NCI-H2029 treated with DMSO at 0.1 percent for 48 hours (cell line): ENCODE data around the gene ST3GAL4.
"Not testable (repeated sequence)": the region's sequence is repeated elsewhere in the genome, so short reads cannot be mapped to it uniquely, and the experiment has no call there.

ENCODE experiments used
- DNase-seq: peaks from one replicate; lab custom pipeline; 2025; lab: John Stamatoyannopoulos, UW

Gene ST3GAL4

DNA sequence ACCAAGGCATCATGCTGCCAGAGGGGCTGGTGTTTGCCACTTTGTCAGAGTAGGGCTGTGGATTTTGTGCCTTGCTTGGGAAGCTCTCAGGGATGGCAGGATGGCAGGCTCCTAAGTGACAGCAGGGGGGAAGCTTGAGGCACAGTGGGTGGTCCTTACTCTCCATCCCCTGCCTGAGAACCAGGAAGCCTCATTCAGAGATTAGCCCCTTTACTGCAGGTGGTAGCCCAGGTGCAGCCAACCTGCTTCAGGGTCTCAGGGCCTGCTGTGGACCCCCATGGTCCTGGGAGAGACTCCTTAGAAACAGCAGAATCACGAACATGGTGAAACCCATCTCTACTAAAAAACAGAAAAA, 8.9 kb upstream of the ST3GAL4 start:
- DNase-seq, result no peak

DNA sequence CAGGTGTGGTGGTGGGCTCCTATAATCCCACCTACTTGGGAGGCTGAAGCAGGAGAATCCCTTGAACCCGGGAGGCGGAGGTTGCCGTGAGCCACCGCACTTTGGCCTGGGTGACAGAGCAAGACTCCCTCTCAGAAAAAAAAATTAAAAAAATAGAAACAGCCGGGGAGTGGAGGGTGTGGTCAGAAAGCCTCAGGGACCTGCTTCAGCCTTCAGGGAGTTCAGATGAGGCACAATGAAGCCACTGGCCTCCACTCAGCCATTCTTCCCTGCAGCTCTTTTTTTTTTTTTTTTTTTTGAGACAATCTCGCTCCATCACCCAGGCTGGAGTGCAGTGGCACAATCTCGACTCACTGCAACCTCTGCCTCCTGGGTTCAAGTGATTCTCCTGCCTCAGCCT, 8.5 kb upstream of the ST3GAL4 start:
- DNase-seq, result not testable (repeated sequence)

DNA sequence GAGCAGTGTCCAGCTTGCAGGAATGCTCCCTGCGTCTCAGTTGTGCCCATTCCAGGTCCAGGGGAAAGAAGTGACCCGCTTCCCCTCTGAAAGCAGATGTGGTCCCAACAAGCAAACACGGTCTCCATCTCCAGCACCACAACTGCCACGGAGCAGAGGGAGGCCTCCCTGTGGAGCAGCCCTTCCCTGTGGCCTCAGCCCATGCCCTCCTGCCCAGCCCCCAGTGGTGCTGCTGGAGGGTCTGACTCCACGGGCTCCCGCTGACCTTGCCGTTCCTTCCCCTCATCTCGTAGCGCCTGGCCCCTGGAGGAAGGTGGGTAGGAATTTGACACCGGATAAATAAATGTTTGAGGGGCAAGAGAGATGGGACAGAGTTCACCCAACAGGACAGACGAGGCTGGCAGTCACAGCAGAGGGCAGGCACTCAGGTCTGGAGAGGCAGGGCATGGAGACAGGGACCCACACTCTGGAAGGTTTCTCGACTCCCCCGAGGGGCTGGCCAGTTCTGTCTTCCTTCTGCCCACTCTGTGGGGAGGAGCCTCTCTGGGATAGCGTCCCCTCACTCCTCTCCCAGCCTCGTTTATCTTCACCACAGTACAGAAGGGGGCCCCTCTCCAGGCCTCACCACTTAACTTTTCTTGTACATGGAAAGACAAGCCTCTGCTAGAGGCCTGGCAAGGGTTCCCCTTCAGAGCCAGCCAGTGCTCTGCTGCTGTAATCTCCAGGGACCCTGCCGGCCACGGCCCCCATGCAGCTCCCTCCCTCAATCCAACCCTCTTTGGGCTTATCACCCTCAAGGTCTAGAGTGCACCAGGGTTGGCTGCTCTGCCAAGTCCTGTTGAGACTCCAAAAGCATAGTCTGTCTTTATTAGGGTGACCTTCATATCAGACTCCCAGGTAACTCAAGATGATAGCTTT, 7.5 kb upstream of the ST3GAL4 start:
- no peak for DNase-seq

DNA sequence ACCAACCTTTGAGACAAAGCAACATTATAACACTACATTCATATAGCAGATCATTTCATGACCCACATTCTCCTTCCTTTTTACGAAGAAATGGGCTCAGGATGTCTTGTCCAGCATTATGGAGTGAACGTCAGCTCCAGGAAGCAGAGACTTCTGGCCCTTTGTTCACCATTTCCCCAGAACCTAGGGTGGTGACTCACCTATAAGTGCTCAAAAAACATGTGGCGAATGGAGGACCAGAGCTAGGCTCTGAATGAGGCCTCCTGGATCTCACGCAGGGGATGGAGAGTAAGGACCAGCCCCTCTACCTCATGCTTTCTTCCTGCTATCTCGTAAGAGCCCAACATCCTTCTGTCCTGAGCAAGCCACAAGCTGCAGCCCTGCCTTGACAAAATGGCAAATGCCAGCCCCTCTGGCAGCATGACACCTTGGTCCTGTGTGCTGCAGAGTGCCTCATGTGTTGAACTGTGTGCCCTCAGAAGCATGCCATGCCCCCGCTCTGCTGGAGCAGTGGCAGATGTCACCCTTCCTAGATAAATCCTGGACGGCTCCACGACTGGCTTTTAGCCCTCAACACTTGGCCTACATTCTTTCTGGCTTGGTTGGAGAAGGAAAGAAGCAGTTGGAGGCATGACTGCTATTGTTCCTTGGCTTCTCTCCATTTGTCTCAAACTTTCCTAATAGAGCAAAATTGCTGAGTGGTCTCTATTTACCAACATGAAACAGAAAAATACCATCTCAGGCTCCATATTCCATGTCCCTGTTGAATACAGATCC, 6.5 kb upstream of the ST3GAL4 start:
- no peak for DNase-seq

DNA sequence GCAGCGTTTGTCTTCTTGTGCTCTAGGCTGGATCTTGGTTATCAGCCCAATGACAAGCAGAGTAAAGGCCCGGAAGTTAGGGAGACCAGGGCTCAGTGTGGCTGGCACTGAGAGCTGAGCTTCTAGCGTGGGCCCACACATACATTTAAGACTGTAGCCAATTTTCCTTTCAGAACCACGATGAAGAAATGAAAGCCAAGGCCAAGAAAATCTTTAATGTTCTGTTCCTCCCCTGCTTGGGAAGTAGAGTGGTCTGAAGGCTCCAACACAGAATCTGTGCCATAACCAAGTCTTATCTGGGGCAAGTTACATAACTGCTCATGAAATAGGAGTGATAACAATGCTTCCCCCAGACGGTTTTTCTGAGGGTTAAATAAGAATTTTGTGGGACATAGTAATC, 4.7 kb upstream of the ST3GAL4 start:
- DNase-seq, result no peak

DNA sequence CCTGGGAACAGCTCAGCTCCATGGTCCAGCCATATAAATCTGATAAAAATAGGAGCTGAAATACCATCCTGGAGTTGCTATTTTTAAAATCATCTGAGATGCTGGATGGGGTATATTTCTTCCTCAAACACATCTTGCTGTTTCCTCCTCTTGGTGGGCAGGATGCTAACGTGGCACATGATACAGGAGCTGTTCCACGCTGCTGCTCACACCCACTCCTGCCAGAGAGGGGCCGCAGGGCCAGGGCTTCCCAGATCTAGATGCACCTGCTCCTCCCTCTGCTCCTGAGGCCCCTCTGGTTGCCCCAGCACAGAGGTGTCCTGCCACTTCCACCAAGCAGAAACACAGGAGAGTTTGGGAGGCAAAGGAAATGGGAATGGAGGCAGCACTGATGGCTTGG, 3.3 kb upstream of the ST3GAL4 start:
- DNase-seq, result no peak

DNA sequence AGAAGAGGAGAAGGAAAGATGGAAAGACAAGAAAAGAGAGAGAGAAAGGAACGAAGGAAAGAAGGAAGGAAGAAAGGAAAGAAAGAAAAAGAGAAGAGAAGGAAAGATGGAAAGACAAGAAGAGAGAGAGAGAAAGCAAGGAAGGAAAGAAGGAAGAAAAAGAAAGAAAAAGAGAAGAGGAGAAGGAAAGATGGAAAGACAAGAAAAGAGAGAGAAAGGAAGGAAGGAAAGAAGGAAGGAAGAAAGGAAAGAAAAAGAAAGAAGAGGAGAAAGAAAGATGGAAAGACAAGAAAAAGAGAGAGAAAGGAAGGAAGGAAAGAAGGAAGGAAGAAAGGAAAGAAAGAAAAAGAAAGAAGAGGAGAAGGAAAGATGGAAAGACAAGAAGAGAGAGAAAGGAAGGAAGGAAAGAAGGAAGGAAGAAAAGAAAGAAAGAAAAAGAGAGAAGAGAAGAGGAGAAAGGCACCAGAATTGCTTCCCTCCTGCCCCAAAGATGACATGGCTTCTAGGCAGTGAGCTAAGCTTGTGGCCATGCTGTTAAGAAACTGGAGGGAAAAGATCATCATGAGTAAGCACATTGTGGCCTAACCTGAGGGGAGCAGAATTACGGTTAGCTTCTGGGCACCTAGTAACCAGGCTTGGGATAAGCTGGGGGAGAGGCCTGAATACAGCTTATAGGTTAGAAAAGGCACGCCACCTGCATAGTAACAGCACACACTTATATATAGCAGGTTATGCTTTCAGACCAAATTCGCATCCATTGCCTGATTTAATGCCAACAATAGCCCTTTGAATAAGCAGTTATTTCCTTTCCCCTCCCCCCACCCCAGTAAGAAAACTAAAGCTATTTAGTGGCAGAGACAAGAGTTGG, 2.3 kb upstream of the ST3GAL4 start:
- DNase-seq, result no peak

DNA sequence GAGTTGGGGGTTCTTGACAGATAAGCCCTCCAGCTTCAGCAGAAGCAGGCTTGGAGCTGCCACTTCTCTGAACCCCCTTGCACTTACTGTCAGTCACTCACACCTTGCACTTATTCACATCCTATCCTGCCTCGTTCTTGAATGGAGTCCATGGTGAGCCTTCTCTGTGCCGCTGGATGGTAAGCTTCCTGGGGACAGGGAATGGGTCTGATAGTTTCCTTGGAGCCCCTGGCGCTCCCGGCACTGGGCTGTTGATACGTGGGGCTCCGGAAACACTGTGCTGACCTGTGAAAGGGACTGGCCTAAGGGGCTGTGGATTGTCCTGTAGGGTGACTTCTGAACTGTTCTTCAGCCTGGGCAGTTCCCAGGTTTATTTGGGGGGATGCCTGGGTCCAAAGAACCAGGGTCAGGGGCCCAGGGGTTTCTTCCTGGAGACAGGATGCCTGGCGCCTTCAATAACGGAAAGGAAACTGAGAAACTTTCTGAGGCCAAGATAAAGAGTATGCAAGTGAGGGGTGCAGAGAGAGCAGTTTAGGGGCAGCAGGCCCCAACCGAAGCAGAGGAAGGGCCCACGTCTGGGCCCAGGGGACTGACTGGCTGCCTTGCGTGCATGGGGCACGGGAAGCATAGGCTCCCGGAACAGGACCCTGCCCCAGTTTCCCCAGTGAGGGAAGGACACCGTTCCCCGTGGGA, 709 bp upstream of the ST3GAL4 start:
- no peak for DNase-seq

DNA sequence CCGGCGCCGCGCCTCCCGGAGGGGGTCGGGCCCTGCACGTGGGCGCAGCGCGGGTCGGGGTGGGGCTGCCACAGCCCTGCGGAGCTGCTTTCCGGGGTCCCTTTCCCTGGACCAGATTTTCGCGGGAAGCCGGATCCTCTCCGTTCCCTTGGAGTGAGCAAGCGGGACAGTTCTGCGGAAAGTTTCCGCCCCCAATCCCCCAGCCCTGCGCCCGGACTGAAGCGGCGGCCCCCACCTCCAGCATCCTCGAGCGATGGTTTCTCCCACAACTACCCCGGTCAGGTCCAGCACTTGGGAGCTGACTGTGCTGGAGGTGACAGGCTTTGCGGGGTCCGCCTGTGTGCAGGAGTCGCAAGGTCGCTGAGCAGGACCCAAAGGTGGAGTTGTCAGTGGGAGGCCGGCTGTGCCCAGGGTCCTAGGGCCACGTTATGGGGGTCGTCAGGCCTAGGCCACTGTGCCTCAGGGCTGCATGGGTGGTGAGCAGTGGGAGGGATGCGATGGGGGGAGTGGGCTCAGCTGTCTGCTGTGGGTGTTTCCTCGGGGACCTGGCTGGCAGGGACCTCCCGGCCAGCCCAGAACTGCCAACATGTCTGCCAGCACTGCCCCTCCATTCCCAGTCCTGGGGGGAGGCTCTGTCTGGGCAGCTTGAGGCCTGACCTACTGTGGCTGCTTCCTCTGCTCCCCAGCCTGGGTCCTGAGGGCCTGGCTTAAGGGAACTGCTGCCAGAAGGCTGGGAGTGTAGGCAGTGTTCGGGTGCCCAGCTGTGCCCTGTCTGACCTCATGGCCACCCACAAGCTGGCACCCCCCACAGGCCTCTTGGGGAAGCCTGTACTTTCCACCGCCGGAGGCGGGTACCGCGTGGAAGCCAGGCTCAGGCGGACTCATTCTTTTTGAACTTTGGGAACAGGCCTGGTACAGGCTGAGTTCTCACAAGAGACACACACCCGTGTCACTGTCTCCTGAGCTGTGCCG, 726 bp downstream of the ST3GAL4 start:
- DNase-seq, result no peak

DNA sequence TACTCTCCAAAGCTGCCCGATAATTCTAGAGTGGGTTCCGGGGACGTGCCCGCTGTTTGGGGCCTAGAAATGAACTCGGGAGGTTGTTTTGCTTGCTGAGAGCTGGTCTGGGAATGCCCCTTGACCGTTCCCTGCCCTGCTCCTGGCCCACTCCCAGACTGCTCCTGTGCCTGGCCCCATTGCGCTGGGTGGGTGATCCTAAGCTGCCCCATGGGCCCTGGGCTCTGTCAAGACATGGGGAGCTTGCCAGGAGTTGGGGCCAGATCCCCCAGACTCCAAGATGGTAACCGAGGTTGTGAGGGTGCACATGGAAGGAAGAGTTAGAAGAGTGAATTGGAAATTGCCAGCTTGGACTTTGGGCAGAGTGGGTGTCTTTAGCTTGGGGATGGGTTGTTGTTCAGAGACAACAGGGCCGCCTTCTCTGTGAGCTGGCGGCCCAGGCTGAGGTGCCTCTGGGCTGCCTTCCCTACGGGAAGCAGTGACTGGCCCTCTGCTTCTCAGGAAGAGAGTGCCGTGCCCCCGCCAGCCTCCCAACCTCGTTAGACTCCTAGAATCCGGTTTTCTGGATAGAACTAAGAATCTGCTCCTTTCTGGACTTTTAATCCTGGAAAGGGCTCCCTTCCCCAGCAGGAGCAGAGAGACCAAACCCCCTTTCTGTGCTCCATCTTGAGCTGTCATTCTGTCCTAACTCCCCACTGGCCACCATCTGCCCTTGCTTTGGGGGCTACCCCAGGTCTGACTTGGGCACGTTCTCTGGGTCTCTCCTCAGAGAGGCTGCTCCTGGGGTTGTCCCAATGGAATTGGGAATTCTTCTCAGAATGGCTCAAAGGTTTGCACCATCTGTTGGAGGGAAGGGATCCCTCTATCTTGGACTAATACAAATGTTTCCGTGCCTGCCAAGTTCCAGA, 1.8 kb downstream of the ST3GAL4 start:
- DNase-seq, result no peak

DNA sequence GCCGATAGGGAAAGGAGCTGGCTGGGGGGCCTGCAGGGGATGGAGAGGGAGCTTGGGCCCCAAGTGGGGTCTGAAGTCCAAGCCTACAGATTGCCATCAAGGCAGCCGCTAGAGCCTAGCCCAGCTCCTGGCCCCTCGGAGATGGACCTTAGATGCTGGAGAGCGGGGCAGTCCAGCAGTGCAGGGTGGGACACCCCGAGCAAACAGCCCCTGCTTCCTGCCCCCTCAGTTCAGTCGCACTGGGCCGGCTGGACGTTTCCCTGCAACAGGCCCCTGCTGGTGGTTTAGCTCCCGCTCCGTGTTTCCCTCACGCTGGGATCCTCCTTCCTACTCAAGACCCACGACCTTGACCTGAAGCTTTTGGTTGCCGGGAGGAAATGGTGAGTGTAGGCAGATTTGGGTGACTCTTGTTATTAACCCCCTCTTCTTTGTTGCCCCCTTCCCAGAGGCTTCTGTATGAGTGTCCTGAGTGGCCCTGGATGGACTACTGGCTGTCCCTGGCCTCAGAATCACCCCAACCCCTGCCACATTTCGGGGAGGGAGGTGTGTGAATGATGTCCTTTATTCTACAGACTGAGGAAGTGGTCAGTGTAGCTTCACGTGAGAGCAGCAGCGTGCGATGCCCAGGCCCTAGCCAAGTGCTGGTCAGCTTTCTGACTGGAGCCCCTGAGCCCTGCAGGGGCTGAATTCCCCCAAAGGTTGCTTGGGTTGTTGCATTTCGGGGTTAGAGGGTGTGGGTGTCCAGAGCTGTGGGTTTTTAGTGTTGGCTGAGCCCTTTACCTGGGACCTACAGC, 2.7 kb downstream of the ST3GAL4 start:
- no peak for DNase-seq

DNA sequence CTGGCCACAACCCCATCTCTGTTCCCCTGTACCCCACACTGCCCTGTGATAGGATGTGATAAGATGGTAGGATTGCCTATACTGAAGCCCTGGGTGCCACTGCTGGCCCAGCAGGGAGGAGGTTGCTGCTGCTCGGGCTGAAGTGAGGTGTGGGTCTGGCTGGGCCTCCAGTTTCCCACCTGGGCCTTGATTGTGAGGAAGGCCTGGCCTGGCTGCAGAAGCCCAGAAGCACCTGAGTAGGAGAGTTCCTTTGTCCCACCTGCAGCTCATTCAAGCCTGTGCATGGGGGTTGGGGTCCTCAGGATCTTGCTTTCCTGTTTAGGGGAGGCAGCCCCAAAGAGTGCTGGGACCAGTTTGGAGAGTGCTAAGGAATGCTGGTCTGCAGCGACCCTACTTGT, 3.3 kb downstream of the ST3GAL4 start:
- no peak for DNase-seq

DNA sequence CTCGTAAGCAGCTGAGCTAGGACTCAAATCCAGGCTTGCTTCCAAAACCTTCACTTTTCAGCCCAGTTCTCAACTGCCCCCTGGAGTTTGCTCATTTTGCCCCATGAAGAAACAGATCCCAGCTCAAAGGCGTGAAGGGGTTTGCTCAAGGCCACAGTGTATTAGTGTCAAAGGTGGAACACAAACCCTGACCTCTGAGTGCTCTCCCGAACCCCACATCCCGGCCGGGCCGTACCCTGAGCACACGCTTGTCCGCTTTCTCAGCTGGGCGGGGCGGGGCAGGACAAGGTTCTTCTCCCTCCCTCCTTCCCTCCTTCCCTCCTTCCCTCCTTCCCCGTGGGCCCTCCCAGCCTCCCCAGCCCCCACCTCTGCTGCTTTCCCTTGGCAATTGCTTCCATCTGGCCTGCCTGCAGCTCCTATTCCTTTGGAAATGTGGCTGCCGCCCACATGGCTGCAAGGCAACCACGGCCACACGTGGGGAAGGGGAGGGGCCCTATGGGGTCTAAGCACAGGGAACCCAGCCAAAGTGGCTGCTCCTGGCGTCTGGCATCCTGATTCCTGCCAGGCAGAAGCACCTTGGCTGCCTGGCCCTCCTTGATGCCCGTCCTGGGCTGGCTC, 4.1 kb downstream of the ST3GAL4 start:
- DNase-seq, result peak; percentile 94

DNA sequence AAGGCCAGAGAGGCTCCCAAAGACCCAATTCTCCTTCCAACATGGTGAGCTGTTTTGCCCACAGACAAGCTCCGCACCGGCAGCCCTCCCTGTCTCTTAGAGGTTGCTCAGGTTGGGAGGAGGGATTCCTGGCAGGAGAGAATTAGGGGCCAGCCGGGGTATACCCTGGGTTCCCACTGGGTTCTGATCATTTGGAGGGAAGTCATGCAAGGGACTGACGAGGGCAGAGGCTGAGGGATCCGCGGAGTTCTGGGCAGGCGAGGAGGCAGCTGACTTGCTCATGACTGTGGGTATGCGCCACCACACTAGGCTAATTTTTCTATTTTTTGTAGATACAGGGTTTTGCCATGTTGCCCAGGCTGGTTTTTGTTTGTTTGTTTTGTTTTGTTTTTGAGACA, 4.6 kb downstream of the ST3GAL4 start:
- DNase-seq, result no peak

DNA sequence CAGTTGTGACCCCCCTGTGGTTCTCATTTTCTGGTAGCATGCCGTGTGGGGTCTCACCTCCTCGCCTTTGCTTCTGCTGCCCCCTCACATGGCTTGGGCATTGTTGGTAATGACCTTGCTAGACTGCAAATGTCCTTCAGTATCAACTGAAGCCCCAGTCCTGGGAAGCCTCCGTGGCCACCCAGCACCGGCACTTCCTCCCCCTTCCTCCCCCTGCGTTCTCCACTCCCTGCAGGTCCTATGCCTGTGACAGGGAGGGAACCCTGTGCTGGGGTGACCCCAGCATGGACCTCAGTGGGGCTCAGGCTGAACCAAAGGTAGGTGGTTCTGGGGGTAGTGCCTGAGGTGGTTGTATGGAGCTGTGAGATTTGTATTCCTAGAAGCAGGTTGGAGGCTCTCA, 5.9 kb downstream of the ST3GAL4 start:
- DNase-seq, result no peak

DNA sequence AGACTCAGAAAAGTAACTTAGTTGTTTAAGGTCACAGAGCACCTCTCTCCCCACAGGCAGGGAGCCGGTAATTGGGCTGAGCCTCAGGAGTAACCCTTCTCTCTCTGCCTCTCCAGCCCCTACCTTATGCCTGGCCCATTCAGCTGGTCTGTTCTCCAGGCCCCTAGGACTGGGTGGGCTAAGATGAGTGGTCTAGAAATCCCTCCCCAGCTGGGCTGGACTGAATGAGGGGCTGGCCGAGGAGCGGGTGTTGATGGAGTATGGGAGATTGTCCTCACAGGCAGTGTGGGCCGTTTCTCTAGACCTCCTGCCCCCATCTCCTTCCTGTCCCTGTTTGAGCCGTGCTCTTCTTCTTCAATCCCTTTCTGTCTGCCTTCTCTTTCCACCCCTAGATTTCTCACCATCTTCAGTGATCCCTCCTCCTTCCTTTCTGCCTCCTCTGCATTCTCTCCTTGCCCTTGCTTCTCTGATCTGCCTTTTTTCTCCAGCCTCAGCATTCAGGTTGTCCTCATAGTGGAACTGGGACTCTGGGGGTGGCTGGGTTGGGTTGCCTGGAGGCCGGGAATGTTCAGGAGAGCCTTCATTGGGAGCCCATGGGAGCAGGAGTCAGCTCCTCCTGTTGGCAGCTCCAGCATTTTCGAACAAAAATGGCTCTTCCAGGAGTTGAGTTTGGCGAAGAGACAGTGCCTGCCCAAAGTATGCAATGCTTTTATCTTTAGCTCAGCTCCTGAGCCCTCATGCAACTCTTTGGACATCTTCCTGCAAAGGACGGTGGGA, 7.6 kb downstream of the ST3GAL4 start:
- DNase-seq, result no peak

DNA sequence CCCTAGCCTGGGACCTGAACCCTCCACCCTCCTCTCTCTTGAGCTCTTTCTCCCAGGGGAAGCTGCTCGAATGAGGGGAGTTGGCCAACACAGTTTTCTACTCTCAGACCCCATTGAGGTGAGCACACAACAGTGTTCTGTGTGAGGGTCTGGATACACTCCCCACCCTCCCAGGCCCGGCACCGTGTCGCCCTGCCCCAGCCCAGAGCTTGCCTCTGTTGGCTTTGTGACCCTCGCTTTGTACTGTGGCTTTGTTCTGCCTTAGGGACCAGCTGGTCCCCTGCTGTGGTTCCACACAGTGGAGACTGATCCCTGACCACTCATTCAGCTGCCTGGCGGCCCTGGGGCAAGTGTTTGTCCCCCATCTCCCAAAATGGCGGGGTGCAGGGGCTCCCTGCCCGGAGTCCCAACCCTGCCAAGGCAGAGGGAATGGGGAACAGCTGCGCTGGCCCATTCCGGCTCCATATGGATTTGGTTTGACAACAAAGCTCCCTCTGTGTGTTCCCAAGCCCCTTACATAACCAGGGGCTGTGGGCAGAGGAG, 8.3 kb downstream of the ST3GAL4 start:
- DNase-seq, result no peak
